ENCODE measurements around the gene COPZ2. TPM values are rescaled to one million over a fixed set of nuclear protein-coding genes. Genes with fewer than 3 reads are reported as not detected.
"Not testable (repeated sequence)": the region's sequence is repeated elsewhere in the genome, so short reads cannot be mapped to it uniquely, and the experiment has no call there.

Gene COPZ2, protein sequence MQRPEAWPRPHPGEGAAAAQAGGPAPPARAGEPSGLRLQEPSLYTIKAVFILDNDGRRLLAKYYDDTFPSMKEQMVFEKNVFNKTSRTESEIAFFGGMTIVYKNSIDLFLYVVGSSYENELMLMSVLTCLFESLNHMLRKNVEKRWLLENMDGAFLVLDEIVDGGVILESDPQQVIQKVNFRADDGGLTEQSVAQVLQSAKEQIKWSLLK
- polyA plus RNA-seq (ENCODE audit: insufficient read length in 4 of 4): 10 to 100 TPM; 16.7 to 78.4 (median 21.5) TPM

DNA sequence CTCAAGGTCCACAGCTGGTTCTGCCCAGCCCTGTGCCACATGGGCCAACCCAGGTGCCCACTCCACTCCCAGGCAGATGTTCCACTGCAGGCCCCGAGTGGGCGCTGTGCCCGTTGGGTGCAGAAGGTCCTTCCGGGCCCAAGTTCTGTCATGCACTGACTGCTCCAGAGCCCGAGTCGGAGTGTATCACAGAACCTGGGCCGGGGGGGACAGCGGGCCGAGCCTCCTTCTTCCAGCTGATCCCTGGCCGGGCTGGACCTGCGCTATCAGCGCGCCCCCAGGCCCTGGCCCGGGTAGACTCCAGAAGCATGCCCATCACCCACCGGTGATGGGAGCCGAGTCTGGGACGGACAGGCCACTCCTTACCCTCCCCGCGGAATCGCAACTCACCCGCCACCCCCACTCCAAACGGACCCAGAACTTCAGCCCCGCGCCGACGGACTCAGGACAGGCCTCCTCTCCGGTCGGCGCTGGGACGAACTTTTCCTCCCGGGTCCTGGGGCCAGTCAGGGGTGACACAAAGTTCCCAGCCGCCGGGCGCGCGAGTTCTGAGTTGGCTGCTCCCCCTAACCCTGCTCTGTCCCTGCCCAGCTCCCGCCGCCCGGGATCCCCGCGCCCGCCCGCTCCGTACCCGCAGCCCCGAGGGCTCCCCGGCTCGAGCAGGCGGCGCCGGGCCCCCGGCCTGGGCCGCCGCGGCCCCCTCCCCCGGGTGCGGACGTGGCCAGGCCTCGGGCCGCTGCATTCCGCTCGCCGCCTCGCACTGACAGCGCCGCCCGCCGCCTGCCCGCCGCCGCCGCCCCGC, at the start of gene COPZ2:
TSS of gene COPZ2 (minus strand) at position 762 of the 802 bp plus-strand sequence. CDS start at position 742, 20 bp downstream.
- DNase-seq (ENCODE audit: low read depth in 4 of 4, low spot score in 3 of 4): no peak

DNA sequence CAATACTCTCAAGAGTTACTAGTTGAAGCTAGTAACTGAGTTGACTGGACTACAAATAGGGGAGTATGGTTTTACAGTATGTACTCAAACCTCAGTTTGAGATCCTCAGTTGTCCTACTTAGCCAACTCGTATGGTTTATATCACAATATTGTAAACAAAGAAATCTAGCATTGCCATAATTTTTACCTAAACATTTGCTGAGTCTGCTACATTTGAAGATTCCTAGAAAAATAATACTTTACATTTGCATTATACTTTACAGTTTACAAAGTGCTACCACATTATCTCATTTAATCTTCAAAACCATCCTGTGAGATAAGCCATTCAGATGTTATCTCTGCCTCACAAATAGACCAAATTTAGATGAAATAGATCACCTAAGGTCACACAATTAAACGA, 47.3 kb upstream of the COPZ2 start:
- no peak for DNase-seq (ENCODE audit: low read depth in 4 of 4, low spot score in 3 of 4)

DNA sequence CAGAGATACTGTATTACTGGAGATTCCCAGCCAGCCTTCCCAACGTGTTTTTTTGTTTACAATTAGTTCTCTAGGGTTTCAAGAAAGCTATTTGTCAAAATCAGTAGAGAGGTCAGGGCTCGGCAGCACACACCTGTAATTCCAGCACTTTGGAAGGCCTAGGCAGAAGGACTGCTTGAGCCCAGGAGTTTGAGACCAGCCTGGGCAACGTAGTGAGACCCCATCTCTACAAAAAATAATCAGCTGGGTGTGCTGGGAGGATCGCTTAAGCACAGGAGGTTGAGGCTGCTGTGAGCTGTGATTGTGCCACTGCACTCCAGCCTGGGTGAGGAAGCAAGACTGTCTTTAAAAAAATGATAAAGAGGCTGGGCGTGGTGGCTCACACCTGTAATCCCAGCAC, 44.3 kb upstream of the COPZ2 start:
- no peak for DNase-seq (ENCODE audit: low read depth in 4 of 4, low spot score in 3 of 4)

DNA sequence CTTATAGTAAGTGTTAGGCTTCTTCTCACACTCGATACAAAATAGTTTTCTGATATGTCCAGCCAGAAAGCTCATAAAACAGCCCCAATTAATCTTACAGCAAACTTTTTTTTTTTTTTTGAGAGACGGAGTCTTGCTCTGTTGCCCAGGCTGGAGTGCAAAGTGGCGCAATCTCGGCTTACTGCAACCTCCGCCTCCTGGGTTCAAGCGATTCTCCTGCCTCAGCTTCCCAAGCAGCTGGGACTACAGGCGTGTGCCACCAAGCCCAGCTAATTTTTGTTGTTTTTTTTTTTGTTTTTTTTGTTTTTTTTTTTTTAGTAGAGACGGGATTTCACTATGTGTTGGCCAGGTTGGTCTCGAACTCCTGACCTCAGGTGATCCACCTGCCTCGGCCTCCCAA, 39.6 kb upstream of the COPZ2 start:
- DNase-seq (ENCODE audit: low read depth in 4 of 4, low spot score in 3 of 4): not testable (repeated sequence)

DNA sequence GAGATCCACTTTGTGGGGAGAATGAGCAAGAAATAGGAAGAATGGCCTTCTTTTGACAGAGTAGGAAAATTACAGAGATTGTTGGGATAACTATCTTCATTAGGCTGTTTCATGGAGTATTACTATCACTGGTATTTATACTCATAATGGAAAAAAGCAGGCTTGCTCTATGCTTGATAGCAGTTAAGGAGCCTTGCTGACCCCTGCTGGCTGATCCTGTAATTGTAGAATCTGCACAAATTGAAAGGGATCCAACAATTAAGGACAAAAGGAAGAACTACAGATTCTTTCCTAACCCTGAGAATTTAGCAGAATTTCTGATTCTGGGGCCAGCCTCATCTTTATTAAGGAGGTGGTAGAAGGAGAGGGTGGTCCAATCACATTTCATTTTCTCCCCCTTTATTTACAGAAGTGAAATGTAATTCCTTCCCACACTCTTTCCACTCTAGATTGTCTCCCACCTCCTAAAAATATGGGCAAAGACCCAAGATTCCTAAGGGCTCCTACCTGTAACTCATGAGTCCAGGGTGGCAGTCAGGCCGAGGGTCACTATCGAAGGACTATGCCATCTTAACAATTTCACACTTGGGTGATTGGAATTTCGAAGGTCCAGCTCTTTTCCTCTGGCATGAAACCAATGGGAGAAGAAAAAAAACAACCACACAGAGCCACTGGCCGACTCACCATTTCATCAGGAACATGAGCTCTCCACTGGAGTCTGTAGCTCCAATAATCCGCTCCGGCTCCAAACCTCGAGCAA, 36.9 kb upstream of the COPZ2 start:
- peak in 2 of 4 donors; percentile 63 for DNase-seq (ENCODE audit: low read depth in 4 of 4, low spot score in 3 of 4)

DNA sequence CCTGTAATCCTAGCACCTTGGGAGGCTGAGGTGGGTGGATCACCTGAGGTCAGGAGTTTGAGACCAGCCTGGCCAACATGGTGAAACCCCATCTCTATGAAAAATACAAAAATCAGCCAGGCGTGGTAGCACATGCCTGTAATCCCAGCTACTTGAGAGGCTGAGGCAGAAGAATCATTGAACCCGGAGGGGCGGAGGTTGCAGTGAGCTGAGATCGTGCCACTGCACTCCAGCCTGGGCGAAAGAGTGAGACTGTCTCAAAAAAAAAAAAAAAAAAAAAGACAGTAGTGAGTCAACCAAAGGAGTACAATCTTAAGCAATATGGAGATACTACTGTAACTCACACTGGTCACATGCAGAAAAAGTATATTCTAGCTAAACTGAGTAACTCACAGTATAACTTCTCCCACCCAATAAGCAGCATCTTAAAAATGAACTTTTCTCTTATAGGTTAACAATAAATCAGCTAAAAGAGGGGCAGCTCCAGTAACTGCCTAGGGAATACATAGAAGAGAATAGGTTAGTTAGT, 36.0 kb upstream of the COPZ2 start:
- not testable (repeated sequence) for DNase-seq (ENCODE audit: low read depth in 4 of 4, low spot score in 3 of 4)

DNA sequence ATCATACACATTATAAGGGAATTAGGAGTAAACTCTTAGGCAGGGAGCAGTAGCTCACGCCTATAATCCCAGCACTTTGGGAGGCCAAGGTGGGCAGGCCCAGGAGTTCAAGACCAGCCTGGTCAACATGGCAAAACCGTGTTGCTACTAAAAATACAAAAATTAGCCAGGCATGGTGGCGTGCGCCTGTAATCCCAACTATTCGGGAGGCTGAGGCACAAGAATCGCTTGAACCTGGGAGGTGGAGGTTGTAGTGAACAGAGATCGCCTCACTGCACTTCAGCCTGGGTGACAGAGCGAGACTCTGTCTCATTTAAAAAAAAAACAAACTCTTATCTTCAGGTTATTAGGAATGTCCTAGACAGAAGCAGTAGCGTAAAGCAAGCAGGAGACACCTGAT, 35.2 kb upstream of the COPZ2 start:
- DNase-seq (ENCODE audit: low read depth in 4 of 4, low spot score in 3 of 4): not testable (repeated sequence)

DNA sequence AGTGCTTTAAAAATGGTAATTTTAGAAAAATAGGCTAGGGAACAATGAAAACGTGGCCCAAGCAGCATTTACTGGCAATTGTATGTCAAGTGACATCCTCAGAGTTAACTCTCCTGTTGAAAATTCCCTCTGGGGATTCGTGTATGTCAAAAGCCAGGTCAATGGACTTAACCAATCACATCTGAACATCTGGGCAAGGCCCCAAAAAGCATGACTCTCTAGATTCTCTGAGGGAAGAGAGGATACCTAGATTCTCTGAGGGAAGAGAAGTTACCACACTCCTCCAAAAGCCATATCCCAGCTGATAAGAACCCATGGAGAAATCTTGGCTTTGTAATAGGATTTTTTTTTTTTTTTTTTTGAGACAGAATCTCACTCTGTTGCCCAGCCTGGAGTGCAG, 34.1 kb upstream of the COPZ2 start:
- DNase-seq (ENCODE audit: low read depth in 4 of 4, low spot score in 3 of 4): no peak

DNA sequence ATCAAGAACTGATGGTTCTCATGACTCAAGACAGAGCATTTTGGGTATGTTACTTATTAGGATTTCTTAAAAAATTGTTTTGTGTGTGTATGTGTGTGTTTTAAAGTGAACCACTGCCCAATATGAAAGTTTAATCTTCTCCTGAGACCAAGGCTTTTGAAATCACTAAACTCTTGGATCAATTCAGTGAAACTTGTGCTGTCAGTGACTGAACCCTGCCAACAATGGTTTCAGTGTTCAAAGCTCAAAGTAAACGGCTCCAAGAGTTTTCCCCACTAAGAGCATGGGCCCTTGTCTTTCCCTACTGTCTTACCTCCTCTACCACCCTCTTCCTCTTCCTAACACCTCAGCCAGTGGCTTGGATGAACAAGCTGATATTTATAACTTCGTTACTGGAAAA, 32.6 kb upstream of the COPZ2 start:
- no peak for DNase-seq (ENCODE audit: low read depth in 4 of 4, low spot score in 3 of 4)

DNA sequence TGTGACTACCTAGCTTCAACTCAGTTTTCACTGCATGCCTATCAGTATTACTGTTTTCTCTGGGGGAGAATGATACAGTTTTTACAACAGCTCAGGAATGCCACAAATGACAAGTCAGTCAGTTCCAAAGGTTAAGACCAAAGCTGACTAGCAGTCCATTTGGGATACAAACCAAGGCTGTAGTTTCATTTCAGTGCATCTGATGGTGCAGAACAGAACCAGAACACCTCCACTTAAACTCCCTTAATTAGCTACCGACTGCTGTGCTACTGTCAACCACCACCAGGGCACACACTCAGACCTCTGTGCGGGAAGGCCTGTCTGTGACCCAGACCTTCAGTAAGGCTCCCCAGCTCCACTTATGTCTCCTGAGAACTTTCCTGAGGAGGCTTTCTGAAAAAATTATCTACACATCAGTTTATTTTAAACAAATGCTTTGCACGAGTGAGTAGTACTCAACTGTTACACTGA, 30.9 kb upstream of the COPZ2 start:
- no peak for DNase-seq (ENCODE audit: low read depth in 4 of 4, low spot score in 3 of 4)

DNA sequence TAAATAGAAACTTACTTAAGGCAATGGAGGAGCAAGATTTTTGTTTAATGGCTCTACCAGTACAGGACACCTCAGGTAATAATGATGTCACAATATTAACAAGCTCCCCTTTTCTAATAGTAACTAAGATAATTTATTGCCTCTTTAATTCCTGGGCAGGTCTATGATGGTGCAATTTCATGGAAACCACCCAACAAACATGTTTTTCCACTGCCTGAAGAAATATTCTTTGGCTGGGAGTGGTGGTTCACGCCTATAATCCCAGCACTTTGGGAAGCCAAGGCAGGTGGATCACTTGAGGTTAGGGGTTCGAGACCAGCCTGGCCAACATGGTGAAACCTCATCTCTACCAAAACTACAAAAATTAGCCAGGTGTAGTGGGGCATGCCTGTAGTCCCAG, 30.2 kb upstream of the COPZ2 start:
- not testable (repeated sequence) for DNase-seq (ENCODE audit: low read depth in 4 of 4, low spot score in 3 of 4)

DNA sequence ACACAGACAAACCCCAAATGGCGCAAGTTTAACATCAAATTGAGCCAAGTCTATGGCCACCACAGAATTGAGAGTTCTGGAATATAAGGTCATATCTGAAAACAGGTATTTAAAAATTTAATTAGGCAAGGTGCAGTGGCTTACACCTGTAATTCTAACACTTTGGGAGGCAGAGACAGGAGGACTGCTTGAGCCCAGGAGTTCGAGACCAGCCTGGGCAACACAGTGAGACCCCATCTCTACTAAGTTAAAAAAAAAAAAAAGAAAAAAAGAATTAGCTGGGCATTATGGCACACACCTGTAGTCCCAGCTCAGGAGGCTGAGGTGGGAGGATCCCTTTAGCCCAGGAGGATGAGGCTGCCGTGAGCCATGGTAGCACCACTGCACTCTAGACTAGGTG, 29.6 kb upstream of the COPZ2 start:
- DNase-seq (ENCODE audit: low read depth in 4 of 4, low spot score in 3 of 4): no peak

DNA sequence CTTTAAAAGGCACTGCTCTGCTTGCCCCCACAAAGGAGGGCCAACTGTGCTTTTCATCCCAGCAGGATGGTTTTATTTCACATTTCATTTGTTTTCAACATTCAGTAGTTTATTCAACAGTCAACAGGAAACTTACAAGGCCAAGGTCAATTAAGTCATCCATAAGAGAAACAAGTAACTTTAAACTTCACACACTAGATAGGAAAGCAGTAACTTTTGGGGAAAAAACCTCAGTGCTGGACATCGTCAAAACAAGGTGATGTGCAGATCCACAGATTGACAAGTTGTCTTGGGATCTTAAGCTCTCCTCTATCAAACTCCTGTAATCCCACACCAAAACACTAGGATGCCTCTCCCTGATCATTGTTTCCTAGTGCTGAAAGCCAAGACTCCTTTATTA, 29.1 kb upstream of the COPZ2 start:
- DNase-seq (ENCODE audit: low read depth in 4 of 4, low spot score in 3 of 4): no peak

DNA sequence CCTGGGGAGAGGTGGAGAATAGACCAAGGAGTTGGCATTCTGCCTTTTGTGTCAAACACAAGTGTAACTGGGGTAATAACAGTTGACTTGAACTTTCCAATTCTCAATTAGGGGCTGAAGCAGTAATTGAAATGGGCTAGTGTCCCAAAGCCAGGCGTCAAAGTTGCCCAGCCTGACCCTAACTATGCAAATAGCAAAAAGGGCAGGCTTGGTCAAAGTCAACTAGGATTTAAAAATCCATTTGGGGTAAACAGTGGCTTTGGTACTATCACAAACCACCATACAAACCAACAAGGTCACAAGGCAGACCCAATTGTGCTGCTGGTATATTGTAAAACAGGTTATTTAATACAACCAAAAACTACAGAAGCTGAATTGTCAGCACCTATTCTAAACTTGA, 28.6 kb upstream of the COPZ2 start:
- DNase-seq (ENCODE audit: low read depth in 4 of 4, low spot score in 3 of 4): no peak

DNA sequence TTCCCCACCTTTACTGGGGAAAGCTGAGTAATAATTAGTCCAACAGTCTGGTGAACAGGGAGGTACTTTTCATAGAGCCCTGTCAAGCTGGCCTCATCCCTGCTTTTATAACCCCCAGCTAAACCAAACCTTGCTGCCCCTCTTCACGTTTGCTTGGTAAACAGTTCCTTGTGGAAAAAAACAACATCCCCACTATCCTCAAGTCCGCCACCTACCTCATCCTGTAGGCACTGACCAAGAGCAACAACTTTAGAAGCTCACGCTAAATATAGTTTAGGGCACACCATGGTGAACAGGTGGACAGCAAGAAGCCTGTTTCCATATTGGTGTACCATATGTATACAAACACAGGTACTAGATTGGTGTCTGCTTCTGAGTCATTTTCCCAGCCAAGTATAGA, 27.0 kb upstream of the COPZ2 start:
- DNase-seq (ENCODE audit: low read depth in 4 of 4, low spot score in 3 of 4): no peak

DNA sequence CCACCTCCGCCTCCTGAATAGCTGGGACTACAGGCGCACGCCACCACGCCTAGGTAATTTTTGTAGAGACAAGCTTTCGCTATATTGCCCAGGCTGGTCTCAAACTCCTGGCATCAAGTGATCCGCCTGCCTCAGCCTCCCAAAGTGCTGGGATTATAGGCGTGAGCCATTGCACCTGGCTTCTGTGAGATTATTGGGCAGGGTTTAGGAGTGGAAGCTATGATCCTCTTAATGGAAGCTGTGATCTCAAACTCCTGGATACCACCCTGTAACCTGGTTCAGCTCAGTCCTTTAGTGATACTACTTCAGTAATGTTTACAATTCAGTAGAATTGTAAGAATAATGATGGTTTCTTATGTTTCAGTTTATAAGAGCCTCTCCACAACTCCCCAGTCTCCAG, 24.7 kb upstream of the COPZ2 start:
- DNase-seq (ENCODE audit: low read depth in 4 of 4, low spot score in 3 of 4): no peak

DNA sequence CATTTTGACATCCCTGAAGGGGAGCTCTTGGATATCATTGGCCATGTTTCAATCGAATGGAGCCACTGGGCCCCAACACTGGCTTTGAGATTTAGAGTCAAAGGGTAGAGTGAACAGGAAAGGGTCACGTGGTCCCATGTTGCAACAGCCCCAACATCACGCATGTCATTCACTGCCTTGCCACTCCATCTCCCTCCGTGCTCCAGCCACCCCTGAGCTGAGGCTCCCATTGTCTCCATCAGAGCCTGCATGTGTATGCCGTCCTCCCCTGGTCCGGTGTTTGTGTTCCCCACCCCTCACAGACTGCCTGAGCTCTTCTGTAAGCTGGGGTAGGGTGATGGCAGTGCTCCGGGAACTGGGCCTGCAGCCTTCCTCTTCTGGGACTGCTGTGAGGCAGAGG, 22.7 kb upstream of the COPZ2 start:
- no peak for DNase-seq (ENCODE audit: low read depth in 4 of 4, low spot score in 3 of 4)

DNA sequence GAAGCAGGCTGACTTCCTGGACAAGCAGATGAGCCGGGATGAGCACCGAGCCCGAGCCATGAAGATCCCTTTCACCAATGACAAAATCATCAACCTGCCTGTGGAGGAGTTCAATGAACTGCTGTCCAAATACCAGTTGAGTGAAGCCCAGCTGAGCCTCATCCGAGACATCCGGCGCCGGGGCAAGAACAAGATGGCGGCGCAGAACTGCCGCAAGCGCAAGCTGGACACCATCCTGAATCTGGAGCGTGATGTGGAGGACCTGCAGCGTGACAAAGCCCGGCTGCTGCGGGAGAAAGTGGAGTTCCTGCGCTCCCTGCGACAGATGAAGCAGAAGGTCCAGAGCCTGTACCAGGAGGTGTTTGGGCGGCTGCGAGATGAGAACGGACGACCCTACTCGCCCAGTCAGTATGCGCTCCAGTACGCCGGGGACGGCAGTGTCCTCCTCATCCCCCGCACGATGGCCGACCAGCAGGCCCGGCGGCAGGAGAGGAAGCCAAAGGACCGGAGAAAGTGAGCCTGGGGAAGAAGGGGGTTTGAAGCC, 21.6 kb upstream of the COPZ2 start:
- DNase-seq (ENCODE audit: low read depth in 4 of 4, low spot score in 3 of 4): no peak

DNA sequence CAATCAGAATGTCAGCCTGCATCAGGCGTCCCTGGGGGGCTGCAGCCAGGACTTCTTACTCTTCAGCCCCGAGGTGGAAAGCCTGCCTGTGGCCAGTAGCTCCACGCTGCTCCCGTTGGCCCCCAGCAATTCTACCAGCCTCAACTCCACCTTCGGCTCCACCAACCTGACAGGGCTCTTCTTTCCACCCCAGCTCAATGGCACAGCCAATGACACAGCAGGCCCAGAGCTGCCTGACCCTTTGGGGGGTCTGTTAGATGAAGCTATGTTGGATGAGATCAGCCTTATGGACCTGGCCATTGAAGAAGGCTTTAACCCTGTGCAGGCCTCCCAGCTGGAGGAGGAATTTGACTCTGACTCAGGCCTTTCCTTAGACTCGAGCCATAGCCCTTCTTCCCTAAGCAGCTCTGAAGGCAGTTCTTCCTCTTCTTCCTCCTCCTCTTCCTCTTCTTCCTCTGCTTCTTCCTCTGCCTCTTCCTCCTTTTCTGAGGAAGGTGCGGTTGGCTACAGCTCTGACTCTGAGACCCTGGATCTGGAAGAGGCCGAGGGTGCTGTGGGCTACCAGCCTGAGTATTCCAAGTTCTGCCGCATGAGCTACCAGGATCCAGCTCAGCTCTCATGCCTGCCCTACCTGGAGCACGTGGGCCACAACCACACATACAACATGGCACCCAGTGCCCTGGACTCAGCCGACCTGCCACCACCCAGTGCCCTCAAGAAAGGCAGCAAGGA, 21.0 kb upstream of the COPZ2 start:
- no peak for DNase-seq (ENCODE audit: low read depth in 4 of 4, low spot score in 3 of 4)

DNA sequence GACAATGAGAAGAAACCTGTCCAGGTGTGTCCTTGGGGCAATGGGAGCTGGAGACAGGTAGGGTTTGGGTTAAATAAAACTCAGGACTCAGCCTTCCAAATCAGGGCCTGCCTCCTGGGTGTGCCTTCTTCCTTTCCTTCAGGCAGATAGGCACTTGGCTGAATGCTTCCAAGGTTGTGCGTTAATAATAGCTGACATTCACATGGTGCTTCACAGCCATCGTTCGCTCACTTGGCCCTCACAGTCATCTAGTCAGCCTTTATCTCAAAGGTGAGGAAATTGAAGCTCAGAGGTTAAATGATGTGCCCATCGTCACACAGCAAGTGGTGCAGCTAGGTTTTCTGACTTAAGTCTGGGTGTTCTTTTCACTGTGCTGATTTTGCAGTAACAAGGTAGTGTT, 20.0 kb upstream of the COPZ2 start:
- DNase-seq (ENCODE audit: low read depth in 4 of 4, low spot score in 3 of 4): no peak
